ENCODE measurements around the gene GABRR3. TPM values are rescaled to one million over a fixed set of nuclear protein-coding genes. Genes with fewer than 3 reads are reported as not detected.

GABRR3 gene
- polyA plus RNA-seq, 3 donors: not detected

DNA sequence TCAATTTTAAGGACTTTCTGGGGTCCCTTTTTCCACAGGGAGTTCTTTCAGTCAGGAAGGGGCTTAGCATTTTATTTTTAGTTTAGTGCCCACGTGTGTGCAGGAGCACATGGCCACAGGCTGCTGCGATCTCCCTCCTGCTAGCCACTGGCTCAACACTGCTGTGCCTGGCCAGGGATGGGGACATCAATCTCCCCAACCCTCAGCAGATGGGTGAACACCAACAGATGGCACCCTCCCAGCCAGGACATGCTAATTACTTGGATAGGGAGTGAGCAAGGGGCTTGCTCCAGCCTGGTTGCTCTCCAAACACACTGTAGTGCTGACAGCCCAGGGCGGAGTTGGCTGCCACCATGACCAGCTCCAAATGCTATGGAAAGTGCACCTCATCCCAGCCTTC lies 55.5 kb downstream of the GABRR3 start:
- Histone ChIP-seq H3K79me2 (ENCODE audit: insufficient read depth, low read length) (no peaks in the 10 kb centered on the region), H3K4me2 (replicated peaks; ENCODE audit: extremely low read depth, low read length, poor library complexity, severe bottlenecking) (no peak overlapping the region), H3K4me3 (replicated peaks in 1 of 3; ENCODE audit: low read depth in 2 of 3, low read length in 3 of 3) (no peak overlapping the region), H2AFZ (ENCODE audit: insufficient read depth, low read depth, low read length, poor library complexity, severe bottlenecking) (no peak overlapping the region), H3K4me1 (ENCODE audit: control insufficient read depth in 1 of 2, insufficient read depth in 2 of 2, low read length in 2 of 2) (peaks cover 0 to 2% of the 10 kb centered on the region in 2 donors), H3K27me3 (ENCODE audit: control insufficient read depth in 2 of 2, insufficient read depth in 2 of 2, low read length in 2 of 2) (no peaks in the 10 kb centered on the region), H3K9ac (ENCODE audit: insufficient read depth, low read length, poor library complexity, severe bottlenecking) (no peak overlapping the region), H3K9me3 (replicated peaks in 1 of 2; ENCODE audit: control insufficient read depth in 1 of 2, insufficient read depth in 1 of 2, low read length in 2 of 2) (no peaks in the 10 kb centered on the region), H4K20me1 (ENCODE audit: insufficient read depth, low read length) (no peaks in the 10 kb centered on the region), H3K36me3 (replicated peaks in 1 of 2; ENCODE audit: control insufficient read depth in 1 of 2, insufficient read depth in 2 of 2, low read length in 2 of 2) (no peaks in the 10 kb centered on the region), H3K27ac (ENCODE audit: low read depth in 1 of 2, low read length in 2 of 2) (no peak overlapping the region)
- Mint-ChIP-seq H3K27ac (no peak overlapping the region), H3K4me3 (no peak overlapping the region), H3K9me3 (no peaks in the 10 kb centered on the region), H3K27me3 (ENCODE audit: low read depth in 3 of 3) (peaks cover 0 to 3% (median 0%) of the 10 kb centered on the region in 3 donors), H3K36me3 (no peaks in the 10 kb centered on the region), H3K4me1 (peaks cover 8% of the 10 kb centered on the region)
- TF ChIP-seq, protein P1, sequence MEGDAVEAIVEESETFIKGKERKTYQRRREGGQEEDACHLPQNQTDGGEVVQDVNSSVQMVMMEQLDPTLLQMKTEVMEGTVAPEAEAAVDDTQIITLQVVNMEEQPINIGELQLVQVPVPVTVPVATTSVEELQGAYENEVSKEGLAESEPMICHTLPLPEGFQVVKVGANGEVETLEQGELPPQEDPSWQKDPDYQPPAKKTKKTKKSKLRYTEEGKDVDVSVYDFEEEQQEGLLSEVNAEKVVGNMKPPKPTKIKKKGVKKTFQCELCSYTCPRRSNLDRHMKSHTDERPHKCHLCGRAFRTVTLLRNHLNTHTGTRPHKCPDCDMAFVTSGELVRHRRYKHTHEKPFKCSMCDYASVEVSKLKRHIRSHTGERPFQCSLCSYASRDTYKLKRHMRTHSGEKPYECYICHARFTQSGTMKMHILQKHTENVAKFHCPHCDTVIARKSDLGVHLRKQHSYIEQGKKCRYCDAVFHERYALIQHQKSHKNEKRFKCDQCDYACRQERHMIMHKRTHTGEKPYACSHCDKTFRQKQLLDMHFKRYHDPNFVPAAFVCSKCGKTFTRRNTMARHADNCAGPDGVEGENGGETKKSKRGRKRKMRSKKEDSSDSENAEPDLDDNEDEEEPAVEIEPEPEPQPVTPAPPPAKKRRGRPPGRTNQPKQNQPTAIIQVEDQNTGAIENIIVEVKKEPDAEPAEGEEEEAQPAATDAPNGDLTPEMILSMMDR (IDR thresholded peaks at IDR 0.05): no peak
- DNase-seq: no peak
- WGBS (ENCODE audit: insufficient coverage): 100% methylated on average over 3 of the region's 3 CpGs
- intact Hi-C loops (cut with micrococcal nuclease): no loop called here

DNA sequence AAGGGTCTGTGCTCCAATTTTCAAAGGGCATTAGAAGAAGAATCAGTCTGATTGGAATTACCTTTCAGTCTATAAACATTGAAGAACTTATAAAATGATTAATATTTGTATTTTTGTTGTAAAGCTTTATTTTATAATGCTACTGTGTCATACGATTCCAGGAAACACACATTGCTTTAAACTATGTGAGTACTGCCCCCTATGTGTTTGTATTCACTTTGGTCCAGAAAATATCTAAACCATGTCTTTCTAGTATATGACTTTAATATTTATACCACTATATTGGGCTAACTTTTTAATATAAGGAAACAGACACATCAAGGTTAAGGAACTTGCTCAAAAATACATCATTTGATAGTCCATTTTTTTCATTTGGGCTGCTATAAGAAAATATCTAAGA lies 59.6 kb downstream of the GABRR3 start:
- no peak overlapping the region for H3K4me3 ChIP-seq (replicated peaks in 1 of 3; ENCODE audit: low read depth in 2 of 3, low read length in 3 of 3)
- H3K79me2 ChIP-seq (ENCODE audit: insufficient read depth, low read length): peaks cover 2% of the 10 kb centered on the region
- DNase-seq: no peak
- intact Hi-C loops (cut with micrococcal nuclease): no loop called here
- no peak overlapping the region for H3K4me3 Mint-ChIP-seq
- no peak overlapping the region for H3K4me2 ChIP-seq (replicated peaks; ENCODE audit: extremely low read depth, low read length, poor library complexity, severe bottlenecking)
- peaks cover 32 to 33% of the 10 kb centered on the region in 2 donors for H3K4me1 ChIP-seq (ENCODE audit: control insufficient read depth in 1 of 2, insufficient read depth in 2 of 2, low read length in 2 of 2)
- TF ChIP-seq, protein P1 (IDR thresholded peaks at IDR 0.05): no peak
- H3K36me3 Mint-ChIP-seq: no peaks in the 10 kb centered on the region
- H2AFZ ChIP-seq (ENCODE audit: insufficient read depth, low read depth, low read length, poor library complexity, severe bottlenecking): no peak overlapping the region
- H3K9me3 ChIP-seq (replicated peaks in 1 of 2; ENCODE audit: control insufficient read depth in 1 of 2, insufficient read depth in 1 of 2, low read length in 2 of 2): no peaks in the 10 kb centered on the region
- peaks cover 37% of the 10 kb centered on the region for H3K4me1 Mint-ChIP-seq
- H3K27me3 ChIP-seq (ENCODE audit: control insufficient read depth in 2 of 2, insufficient read depth in 2 of 2, low read length in 2 of 2): no peaks in the 10 kb centered on the region
- no peak overlapping the region for H3K27ac Mint-ChIP-seq
- H3K9me3 Mint-ChIP-seq: peaks cover 0 to 2% (median 0%) of the 10 kb centered on the region in 7 donors
- no peaks in the 10 kb centered on the region for H4K20me1 ChIP-seq (ENCODE audit: insufficient read depth, low read length)
- no CpG with 5 or more reads among the region's 1 CpG for WGBS (ENCODE audit: insufficient coverage)
- no peak overlapping the region for H3K27ac ChIP-seq (ENCODE audit: low read depth in 1 of 2, low read length in 2 of 2)
- H3K36me3 ChIP-seq (replicated peaks in 1 of 2; ENCODE audit: control insufficient read depth in 1 of 2, insufficient read depth in 2 of 2, low read length in 2 of 2): no peaks in the 10 kb centered on the region
- H3K9ac ChIP-seq (ENCODE audit: insufficient read depth, low read length, poor library complexity, severe bottlenecking): no peak overlapping the region
- peaks cover 0 to 3% (median 0%) of the 10 kb centered on the region in 3 donors for H3K27me3 Mint-ChIP-seq (ENCODE audit: low read depth in 3 of 3)
